WTC11 (cell line): Measurements from ENCODE around the gene DOCK1. TPM values are rescaled to one million over a fixed set of nuclear protein-coding genes. Genes with fewer than 3 reads are reported as not detected.

Source experiments
- ATAC-seq: fragments of 200-7000 bp; cut with Tn5 transposase; 2 replicates; pipeline ENCODE4 v1.10.0; 2021; ENCODE audit warnings: mild to moderate bottlenecking, moderate library complexity
- CTCF ChIA-PET: fragments of 300-600 bp; sonication (Branson Sonifier 250); formaldehyde crosslinking; loops from one replicate; lab custom pipeline; 2021; ENCODE audit warnings: antibody characterized with exemption; lab: Charles Lee
- POLR2A ChIA-PET: fragments of 350-600 bp; sonication (Branson Sonifier 250); formaldehyde crosslinking; loops from one replicate; lab custom pipeline; 2021; ENCODE audit warnings: antibody characterized with exemption; lab: Charles Lee
- DNase-seq: peaks from one replicate; pipeline ENCODE4 v3.0.0; 2021; ENCODE audit warnings: low spot score
- H3K27ac Mint-ChIP-seq: 2 replicates; pipeline ENCODE4 v1.8.0; 2021; ENCODE audit warnings: mixed read lengths
- H3K27me3 Mint-ChIP-seq: 2 replicates; pipeline ENCODE4 v1.8.0; 2021; ENCODE audit warnings: low read depth, mild to moderate bottlenecking, moderate library complexity, mixed read lengths
- H3K36me3 Mint-ChIP-seq: 2 replicates; pipeline ENCODE4 v1.8.0; 2021; ENCODE audit warnings: mixed read lengths
- H3K4me1 Mint-ChIP-seq: 2 replicates; pipeline ENCODE4 v1.8.0; 2022; ENCODE audit warnings: mixed read lengths
- H3K4me3 Mint-ChIP-seq: 2 replicates; pipeline ENCODE4 v1.8.0; 2021; ENCODE audit warnings: mild to moderate bottlenecking, moderate library complexity, mixed read lengths
- H3K9me3 Mint-ChIP-seq: 2 replicates; pipeline ENCODE4 v1.8.0; 2021; ENCODE audit warnings: mixed read lengths
- AFF4 ChIP-seq: sonication (generic); formaldehyde crosslinking; IDR thresholded peaks from 2 replicates; pipeline ENCODE4 v1.8.1; 2023; ENCODE audit warnings: mild to moderate bottlenecking, missing genetic modification reagents, borderline replicate concordance
- ATF1 ChIP-seq: sonication (generic); formaldehyde crosslinking; IDR thresholded peaks from 2 replicates; pipeline ENCODE4 v1.8.1; 2023; ENCODE audit warnings: mild to moderate bottlenecking, moderate library complexity, missing genetic modification reagents
- E2F1 ChIP-seq: sonication (generic); formaldehyde crosslinking; IDR thresholded peaks from 2 replicates; pipeline ENCODE4 v1.8.0; 2022; ENCODE audit warnings: mild to moderate bottlenecking, missing genetic modification reagents
- ETV6 ChIP-seq: sonication (generic); formaldehyde crosslinking; IDR thresholded peaks from 2 replicates; pipeline ENCODE4 v1.8.1; 2022; ENCODE audit warnings: mild to moderate bottlenecking, missing genetic modification reagents
- FOXJ3 ChIP-seq: sonication (generic); formaldehyde crosslinking; IDR thresholded peaks from 2 replicates; pipeline ENCODE4 v1.9.0; 2021; ENCODE audit warnings: missing genetic modification reagents, mild to moderate bottlenecking, borderline replicate concordance
- IRF1 ChIP-seq: sonication (generic); formaldehyde crosslinking; IDR thresholded peaks from 2 replicates; pipeline ENCODE4 v1.8.0; 2023; ENCODE audit warnings: missing genetic modification reagents
- IRF2 ChIP-seq: sonication (generic); formaldehyde crosslinking; IDR thresholded peaks from 2 replicates; pipeline ENCODE4 v1.8.0; 2022; ENCODE audit warnings: low read depth, missing genetic modification reagents, borderline replicate concordance
- JAZF1 ChIP-seq: fragments of 250-450 bp; sonication (Bioruptor Pico); IDR thresholded peaks from 2 replicates; pipeline ENCODE4 v1.9.0; 2021; ENCODE audit warnings: moderate library complexity, mild to moderate bottlenecking, inconsistent platforms
- KAT7 ChIP-seq: sonication (generic); formaldehyde crosslinking; IDR thresholded peaks from 2 replicates; pipeline ENCODE4 v1.8.1; 2023; ENCODE audit warnings: missing genetic modification reagents, mild to moderate bottlenecking, borderline replicate concordance
- OVOL2 ChIP-seq: fragments of 250-450 bp; sonication (Bioruptor Pico); IDR thresholded peaks from 2 replicates; pipeline ENCODE4 v1.9.0; 2021; ENCODE audit warnings: mild to moderate bottlenecking, borderline replicate concordance
- RELA ChIP-seq: sonication (generic); formaldehyde crosslinking; IDR thresholded peaks from 2 replicates; pipeline ENCODE4 v1.8.1; 2022; ENCODE audit warnings: missing genetic modification reagents, mild to moderate bottlenecking, borderline replicate concordance
- RORB ChIP-seq: fragments of 250-450 bp; sonication (Bioruptor Pico); IDR thresholded peaks from 2 replicates; pipeline ENCODE4 v1.9.0; 2021; ENCODE audit warnings: mild to moderate bottlenecking
- SMAD4 ChIP-seq: sonication (generic); formaldehyde crosslinking; IDR thresholded peaks from 2 replicates; pipeline ENCODE4 v1.8.0; 2022; ENCODE audit warnings: mild to moderate bottlenecking, missing genetic modification reagents
- SOX15 ChIP-seq: fragments of 250-450 bp; sonication (Bioruptor Pico); IDR thresholded peaks from 2 replicates; pipeline ENCODE4 v1.9.0; 2021; ENCODE audit warnings: mild to moderate bottlenecking
- TCF7 ChIP-seq: sonication (generic); formaldehyde crosslinking; IDR thresholded peaks from 2 replicates; pipeline ENCODE4 v1.8.0; 2022; ENCODE audit warnings: mild to moderate bottlenecking, low read depth, missing genetic modification reagents, moderate library complexity
- TP53 ChIP-seq: sonication (generic); formaldehyde crosslinking; IDR thresholded peaks from 2 replicates; pipeline ENCODE4 v1.8.1; 2023; ENCODE audit warnings: mild to moderate bottlenecking, missing genetic modification reagents
- ZBTB43 ChIP-seq: sonication (generic); formaldehyde crosslinking; IDR thresholded peaks from 2 replicates; pipeline ENCODE4 v1.8.1; 2023; ENCODE audit warnings: mild to moderate bottlenecking, missing genetic modification reagents
- ZNF317 ChIP-seq: sonication (generic); formaldehyde crosslinking; IDR thresholded peaks from 2 replicates; pipeline ENCODE4 v1.8.1; 2023; ENCODE audit warnings: low read depth, mild to moderate bottlenecking, moderate library complexity, missing genetic modification reagents, borderline replicate concordance
- ZNF396 ChIP-seq: fragments of 250-450 bp; sonication (Bioruptor Pico); IDR thresholded peaks from 2 replicates; pipeline ENCODE4 v1.8.0; 2021; ENCODE audit warnings: mild to moderate bottlenecking, moderate library complexity, borderline replicate concordance
- total RNA-seq: library from RNA; stranded (reverse); gene quantifications from 3 replicates; pipeline ENCODE4 v1.2.3, GENCODE V29; 2021

Gene DOCK1
- total RNA-seq, 1 experiment from 2014 or later = 52.1 TPM

GRCh38 chr10:127035827-127036226, 130.6 kb downstream of the DOCK1 start:
- peaks cover 66% of the 10 kb centered on the region for H3K36me3 Mint-ChIP-seq
- no peak for TF ChIP-seq OVOL2 (CRISPR knock-in tag)
- no peak for TF ChIP-seq ZBTB43
- no peak for TF ChIP-seq IRF2
- no peak for TF ChIP-seq ETV6 (CRISPR knock-in tag)
- TF ChIP-seq KAT7 = no peak
- TF ChIP-seq JAZF1 (CRISPR knock-in tag) = no peak
- TF ChIP-seq SMAD4 (CRISPR knock-in tag) = no peak
- no peaks in the 10 kb centered on the region for H3K4me1 Mint-ChIP-seq
- POLR2A ChIA-PET = no interaction called here
- H3K27me3 Mint-ChIP-seq = no peaks in the 10 kb centered on the region
- no peak for DNase-seq
- CTCF ChIA-PET = no interaction called here
- ATAC-seq = no peak
- no peak overlapping the region for H3K4me3 Mint-ChIP-seq
- no peak overlapping the region for H3K27ac Mint-ChIP-seq
- no peaks in the 10 kb centered on the region for H3K9me3 Mint-ChIP-seq

- no peak overlapping the region for H3K4me3 Mint-ChIP-seq
- DNase-seq = no peak
- peaks cover 68% of the 10 kb centered on the region for H3K36me3 Mint-ChIP-seq
- H3K27ac Mint-ChIP-seq = no peak overlapping the region
- POLR2A ChIA-PET = no interaction called here
- H3K4me1 Mint-ChIP-seq = no peaks in the 10 kb centered on the region
- TF ChIP-seq TCF7 (CRISPR knock-in tag) = no peak
- no peak for TF ChIP-seq ZNF396 (CRISPR knock-in tag)
- TF ChIP-seq E2F1 (CRISPR knock-in tag) = no peak
- TF ChIP-seq RORB (CRISPR knock-in tag) = no peak
- TF ChIP-seq FOXJ3 (CRISPR knock-in tag) = no peak
- no peak for TF ChIP-seq ZNF317 (CRISPR knock-in tag)
- no peak for TF ChIP-seq TP53 (CRISPR knock-in tag)
- no peak for TF ChIP-seq AFF4 (CRISPR knock-in tag)
- no peak for TF ChIP-seq IRF1 (CRISPR knock-in tag)
- TF ChIP-seq, all 79 proteins: peak for 0
- Mint-ChIP-seq H3K27me3 (no peaks in the 10 kb centered on the region), H3K9me3 (no peaks in the 10 kb centered on the region)
- no peak for ATAC-seq
- CTCF ChIA-PET = no interaction called here
Observed at GRCh38 chr10:127036987-127037386, 131.8 kb downstream of the DOCK1 start.

- DNase-seq = no peak
- no peaks in the 10 kb centered on the region for H3K4me1 Mint-ChIP-seq
- TF ChIP-seq ATF1 = no peak
- no peak for TF ChIP-seq SOX15 (CRISPR knock-in tag)
- no peak for TF ChIP-seq ETV6 (CRISPR knock-in tag)
- no peak for TF ChIP-seq TP53 (CRISPR knock-in tag)
- no peak for TF ChIP-seq RELA
- TF ChIP-seq, all 79 proteins: peak for 0
- ChIA-PET POLR2A (no interaction called here), CTCF (no interaction called here)
- H3K4me3 Mint-ChIP-seq = no peak overlapping the region
- H3K36me3 Mint-ChIP-seq = peaks cover 72% of the 10 kb centered on the region
- no peak for ATAC-seq
- H3K9me3 Mint-ChIP-seq = no peaks in the 10 kb centered on the region
- 0 out of 2 replicates have a peak overlapping the region, but pooled peaks have one; percentile 1 for H3K27ac Mint-ChIP-seq
- no peaks in the 10 kb centered on the region for H3K27me3 Mint-ChIP-seq
Observed at GRCh38 chr10:127039435-127039834, 134.2 kb downstream of the DOCK1 start.
